Left lung (tissue), 10 donors: ENCODE measurements around the gene ING5. TPM values are rescaled to one million over a fixed set of nuclear protein-coding genes. Genes with fewer than 3 reads are reported as not detected.

Source experiments
- ATAC-seq: fragments of 200-7000 bp; cut with Tn5 transposase; one replicate; pipeline ENCODE4 v1.9.1; 2020; ENCODE audit warnings: moderate library complexity
- DNase-seq, 4 donors: peaks; one replicate each; pipeline ENCODE4 v3.0.0-alpha.2; 2013 to 2020
- H3K27ac ChIP-seq, 2 donors: fragments of 200-600 bp; sonication (generic) in 1 of 2; one replicate each; pipeline versions ENCODE4 v1.5.0 to v1.8.0; 2020 to 2021
- H3K27me3 ChIP-seq, 2 donors: fragments of 200-600 bp; sonication (generic) in 1 of 2; one replicate each; pipeline versions ENCODE4 v1.5.0 to v1.8.0; 2020 to 2021
- H3K36me3 ChIP-seq, 2 donors: fragments of 200-600 bp; sonication (generic) in 1 of 2; one replicate each; pipeline versions ENCODE4 v1.5.0 to v1.8.0; 2020 to 2021
- H3K4me1 ChIP-seq, 2 donors: fragments of 200-600 bp; one replicate each; pipeline ENCODE4 v1.8.0; 2021
- H3K4me3 ChIP-seq, 2 donors: fragments of 200-600 bp; sonication (generic) in 1 of 2; one replicate each; pipeline versions ENCODE4 v1.5.0 to v1.8.0; 2020 to 2021; ENCODE audit warnings: mild to moderate bottlenecking in 1 of 2
- H3K9me3 ChIP-seq, 2 donors: fragments of 200-600 bp; sonication (generic) in 1 of 2; one replicate each; pipeline versions ENCODE4 v1.5.0 to v1.8.0; 2020 to 2021
- CTCF ChIP-seq, 2 donors: fragments of 200-600 bp; sonication (generic) in 1 of 2; IDR thresholded peaks; one replicate each; pipeline versions ENCODE4 v1.5.0 to v1.8.0; 2021; ENCODE audit warnings: antibody characterized with exemption in 2 of 2
- intact Hi-C, 2 donors: fragments of 100-400 bp; cut with DNase I; formaldehyde crosslinking; loops; one replicate each; pipeline versions ENCODE4 v1.11.2 to v1.14.2; 2022
- polyA plus RNA-seq, 6 donors: library from polyadenylated mRNA; unstranded; fragments of 120-200 nt; gene quantifications; one replicate each; pipeline ENCODE4 v1.2.1, GENCODE V29; 2013; ENCODE audit not compliant: insufficient read length in 6 of 6
- total RNA-seq, 2 donors: library from RNA; stranded (reverse); fragmentation: NEBNext Ultra II Directional; extraction: Animal tissue kit (Norgen Biotek cat#: 25700); gene quantifications; one replicate each; pipeline ENCODE4 v1.2.1, GENCODE V29; 2021
- donor health status: DM: no; HTN: yes; CAD: no.
- donor health status: DM: no; HTN: no; CAD: no.

The ING5 gene
- total and polyA plus RNA-seq, 8 donors: 27.6 to 49.1 (median 43.9) TPM

- Histone ChIP-seq H3K4me1 (no peaks in the 10 kb centered on the region), H3K4me3 (no peak overlapping the region), H3K36me3 (peaks cover 0 to 92% of the 10 kb centered on the region in 2 donors), H3K27ac (no peak overlapping the region), H3K27me3 (no peaks in the 10 kb centered on the region), H3K9me3 (no peaks in the 10 kb centered on the region)
- ATAC-seq (no peak), DNase-seq (peak in 1 of 4 donors; percentile 55)
- no peak for TF ChIP-seq CTCF (IDR thresholded peaks at IDR 0.05)
- intact Hi-C loops: no loop called here
These were observed 47.3 kb upstream of the ING5 start for GRCh38 chr2:241654551-241654950.

- Histone ChIP-seq H3K4me3 (no peak overlapping the region), H3K36me3 (peaks cover 0 to 100% of the 10 kb centered on the region in 2 donors), H3K27me3 (no peaks in the 10 kb centered on the region), H3K27ac (no peak overlapping the region), H3K9me3 (no peaks in the 10 kb centered on the region), H3K4me1 (no peaks in the 10 kb centered on the region)
- DNase-seq (peak in 1 of 4 donors; percentile 67), ATAC-seq (no peak)
- intact Hi-C loops: no loop called here
- TF ChIP-seq CTCF (IDR thresholded peaks at IDR 0.05): no peak
These were observed 46.2 kb upstream of the ING5 start for GRCh38 chr2:241655516-241656189.

- intact Hi-C loops: no loop called here
- DNase-seq (peak in 1 of 4 donors; percentile 61), ATAC-seq (no peak)
- Histone ChIP-seq H3K9me3 (no peaks in the 10 kb centered on the region), H3K36me3 (peaks cover 0 to 100% of the 10 kb centered on the region in 2 donors), H3K4me1 (no peaks in the 10 kb centered on the region), H3K4me3 (no peak overlapping the region), H3K27me3 (no peaks in the 10 kb centered on the region), H3K27ac (no peak overlapping the region)
- no peak for TF ChIP-seq CTCF (IDR thresholded peaks at IDR 0.05)
These were observed 45.6 kb upstream of the ING5 start for GRCh38 chr2:241656190-241656741.

- TF ChIP-seq CTCF (IDR thresholded peaks at IDR 0.05): no peak
- peak in 1 of 4 donors; percentile 59 for DNase-seq
- no peak for ATAC-seq
- Histone ChIP-seq H3K36me3 (peaks cover 0 to 98% of the 10 kb centered on the region in 2 donors), H3K27me3 (no peaks in the 10 kb centered on the region), H3K9me3 (no peaks in the 10 kb centered on the region), H3K4me1 (no peaks in the 10 kb centered on the region), H3K27ac (no peak overlapping the region), H3K4me3 (no peak overlapping the region)
- intact Hi-C loops: no loop called here
These were observed 44.0 kb upstream of the ING5 start for GRCh38 chr2:241657786-241658254.

DNA sequence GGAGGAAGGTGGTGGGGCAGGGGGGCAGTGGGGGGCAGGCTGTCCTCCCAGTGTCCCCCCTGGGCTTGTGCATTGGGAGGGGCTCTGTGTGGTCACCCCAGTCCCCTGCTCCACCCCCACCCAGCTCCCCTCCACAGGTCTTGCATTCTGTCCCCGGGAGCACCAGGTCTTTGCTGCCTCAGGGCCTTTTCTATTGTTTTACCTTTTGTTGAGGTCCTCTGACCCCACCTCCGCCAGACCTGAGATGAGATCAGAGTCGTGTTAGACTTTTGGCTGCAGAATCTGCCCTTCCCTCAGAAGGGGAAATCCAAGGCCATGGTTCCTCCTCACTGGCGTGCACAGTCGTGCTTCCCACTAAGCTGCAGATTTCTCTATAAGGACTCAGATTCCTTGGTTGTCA, 43.5 kb upstream of the ING5 start:
- no peaks in the 10 kb centered on the region for H3K4me1 ChIP-seq
- DNase-seq: no peak
- intact Hi-C loops: no loop called here
- no peak for TF ChIP-seq CTCF (IDR thresholded peaks at IDR 0.05)
- no peak overlapping the region for H3K27ac ChIP-seq
- H3K9me3 ChIP-seq: no peaks in the 10 kb centered on the region
- no peak overlapping the region for H3K4me3 ChIP-seq
- H3K27me3 ChIP-seq: no peaks in the 10 kb centered on the region
- no peak for ATAC-seq
- H3K36me3 ChIP-seq: peaks cover 0 to 93% of the 10 kb centered on the region in 2 donors
